BJ (cell line): ENCODE results near the gene SDCCAG8. TPM values are rescaled to one million over a fixed set of nuclear protein-coding genes. Genes with fewer than 3 reads are reported as not detected.

ENCODE experiments used
- CTCF ChIA-PET: fragments of 350-600 bp; formaldehyde crosslinking; extraction: SDS; loops from one replicate; lab custom pipeline; 2021; ENCODE audit warnings: antibody characterized with exemption, inconsistent platforms; lab: Yijun Ruan, JAX
- POLR2A ChIA-PET: fragments of 300-600 bp; sonication (Branson Sonifier 250); formaldehyde crosslinking; extraction: SDS; loops from one replicate; lab custom pipeline; 2021; ENCODE audit warnings: antibody characterized with exemption; lab: Charles Lee
- DNase-seq: peaks from one replicate; pipeline ENCODE4 v3.0.0-alpha.2; 2011; ENCODE audit warnings: low read depth
- H3K27me3 ChIP-seq: 2 replicates; pipeline ENCODE4 v1.6.0; 2011; ENCODE audit warnings: low read length; ENCODE audit not compliant: control insufficient read depth, insufficient read depth
- H3K36me3 ChIP-seq: 2 replicates; pipeline ENCODE4 v1.5.1; 2011; ENCODE audit warnings: low read length; ENCODE audit not compliant: control insufficient read depth, insufficient read depth
- H3K4me3 ChIP-seq: 2 replicates; pipeline ENCODE4 v1.5.1; 2011; ENCODE audit warnings: low read depth, mild to moderate bottlenecking, control low read depth, low read length
- CTCF ChIP-seq: IDR thresholded peaks from 2 replicates; pipeline ENCODE4 v1.5.1; 2011; ENCODE audit warnings: low read depth, mild to moderate bottlenecking, control low read depth, inconsistent platforms, low read length, moderate library complexity; ENCODE audit not compliant: insufficient read depth
- polyA plus RNA-seq: library from polyadenylated mRNA; depleted of rRNA; stranded (reverse); fragments of >200 nt; gene quantifications from 2 replicates; pipeline ENCODE4 v1.2.3, GENCODE V29; 2011

Gene SDCCAG8
- polyA plus RNA-seq, 1 experiment: 17.0 TPM

- CTCF ChIA-PET: no interaction called here
- no peaks in the 10 kb centered on the region for H3K27me3 ChIP-seq
- TF ChIP-seq CTCF: no peak
- no peak for DNase-seq
- no peaks in the 10 kb centered on the region; the same call in 1 of the 2 replicates for H3K36me3 ChIP-seq
- H3K4me3 ChIP-seq: no peak overlapping the region
- POLR2A ChIA-PET: no interaction called here
Observed at GRCh38 chr1:243271996-243272395, 16.2 kb downstream of the SDCCAG8 start.

GRCh38 chr1:243272401-243272800, 16.6 kb downstream of the SDCCAG8 start:
- CTCF ChIA-PET: interaction anchor here (0.9 to 1.1 kb wide), 2 partner anchors 12 to 13 kb away, joined by 3 to 4 read pairs; no protein-coding TSS in a partner anchor
- H3K36me3 ChIP-seq: no peaks in the 10 kb centered on the region; the same call in 1 of the 2 replicates
- TF ChIP-seq CTCF: no peak
- no peaks in the 10 kb centered on the region for H3K27me3 ChIP-seq
- DNase-seq: no peak
- POLR2A ChIA-PET: no interaction called here
- H3K4me3 ChIP-seq: no peak overlapping the region

GRCh38 chr1:243273506-243273905, 17.7 kb downstream of the SDCCAG8 start:
- no peak for TF ChIP-seq CTCF
- ChIA-PET CTCF (interaction anchor here (0.9 to 1.1 kb wide), 2 partner anchors 11 to 14 kb away, joined by 3 to 4 read pairs; no protein-coding TSS in a partner anchor), POLR2A (no interaction called here)
- no peak overlapping the region for H3K4me3 ChIP-seq
- no peak for DNase-seq
- no peaks in the 10 kb centered on the region; the same call in 1 of the 2 replicates for H3K36me3 ChIP-seq
- H3K27me3 ChIP-seq: no peaks in the 10 kb centered on the region

- DNase-seq: no peak
- TF ChIP-seq CTCF: no peak
- POLR2A ChIA-PET: no interaction called here
- no peaks in the 10 kb centered on the region for H3K27me3 ChIP-seq
- no peak overlapping the region for H3K4me3 ChIP-seq
- CTCF ChIA-PET: no interaction called here
- no peaks in the 10 kb centered on the region; the same call in 1 of the 2 replicates for H3K36me3 ChIP-seq
Observed at GRCh38 chr1:243273945-243274344, 18.1 kb downstream of the SDCCAG8 start.

GRCh38 chr1:243275316-243275715, 19.5 kb downstream of the SDCCAG8 start:
- Histone ChIP-seq H3K4me3 (no peak overlapping the region), H3K36me3 (no peaks in the 10 kb centered on the region; the same call in 1 of the 2 replicates), H3K27me3 (no peaks in the 10 kb centered on the region)
- ChIA-PET POLR2A (no interaction called here), CTCF (interaction anchor here (1.0 to 2.4 kb wide), 2 partner anchors 12 to 37 kb away, joined by 3 to 6 read pairs; no protein-coding TSS in a partner anchor)
- TF ChIP-seq CTCF: no peak
- DNase-seq: no peak
